Measurements from ENCODE around the gene HTT.

DNA sequence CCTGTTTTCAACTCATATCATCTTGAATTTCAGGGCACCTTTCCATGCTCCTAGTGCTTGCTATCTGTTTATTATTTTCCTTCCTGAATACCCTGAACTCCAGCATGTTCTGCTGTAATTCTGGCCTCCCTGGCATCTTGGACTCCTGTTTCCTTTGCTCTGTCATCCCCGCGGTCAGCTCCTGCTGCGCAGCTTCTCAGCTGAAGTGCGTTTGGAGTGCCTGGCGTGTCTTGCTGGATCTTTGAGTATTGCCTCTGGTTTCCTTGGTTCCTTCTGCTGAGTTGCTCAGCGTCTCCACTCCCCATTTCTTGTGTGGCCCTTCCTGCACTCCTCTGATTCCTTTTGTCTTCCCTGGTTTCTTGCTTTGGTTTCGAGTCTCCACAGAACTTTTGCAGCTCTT, 84.4 kb downstream of the HTT start:
- TF ChIP-seq, protein P1, sequence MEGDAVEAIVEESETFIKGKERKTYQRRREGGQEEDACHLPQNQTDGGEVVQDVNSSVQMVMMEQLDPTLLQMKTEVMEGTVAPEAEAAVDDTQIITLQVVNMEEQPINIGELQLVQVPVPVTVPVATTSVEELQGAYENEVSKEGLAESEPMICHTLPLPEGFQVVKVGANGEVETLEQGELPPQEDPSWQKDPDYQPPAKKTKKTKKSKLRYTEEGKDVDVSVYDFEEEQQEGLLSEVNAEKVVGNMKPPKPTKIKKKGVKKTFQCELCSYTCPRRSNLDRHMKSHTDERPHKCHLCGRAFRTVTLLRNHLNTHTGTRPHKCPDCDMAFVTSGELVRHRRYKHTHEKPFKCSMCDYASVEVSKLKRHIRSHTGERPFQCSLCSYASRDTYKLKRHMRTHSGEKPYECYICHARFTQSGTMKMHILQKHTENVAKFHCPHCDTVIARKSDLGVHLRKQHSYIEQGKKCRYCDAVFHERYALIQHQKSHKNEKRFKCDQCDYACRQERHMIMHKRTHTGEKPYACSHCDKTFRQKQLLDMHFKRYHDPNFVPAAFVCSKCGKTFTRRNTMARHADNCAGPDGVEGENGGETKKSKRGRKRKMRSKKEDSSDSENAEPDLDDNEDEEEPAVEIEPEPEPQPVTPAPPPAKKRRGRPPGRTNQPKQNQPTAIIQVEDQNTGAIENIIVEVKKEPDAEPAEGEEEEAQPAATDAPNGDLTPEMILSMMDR (IDR thresholded peaks at IDR 0.05), result no peak
- TF ChIP-seq POLR2A (IDR thresholded peaks at IDR 0.05), result no peak

Data from adrenal gland (tissue), 5 donors.